ENCODE results near the gene SLC41A1. TPM values are rescaled to one million over a fixed set of nuclear protein-coding genes. Genes with fewer than 3 reads are reported as not detected.
A peak's percentile ranks its signal among the peaks of the same experiment; 100 is the strongest.

Gene SLC41A1
- total RNA-seq (2014; rRNA removed) (17.2 and 22.8 TPM in 2 replicates), Bru-seq, nascent RNA (percentile 61 among the genes with signal in this experiment), BruChase-seq, experiment 1, labeled RNA remaining after a 6-hour chase (percentile 82 among the genes with signal in this experiment), BruChase-seq, experiment 2, labeled RNA remaining after a 2-hour chase (percentile 75 among the genes with signal in this experiment)
- long read RNA-seq, full-length matches to known transcripts: 6 of 49 reads
- long read RNA-seq, partial matches to known transcripts: 19 of 49 reads
- long read RNA-seq, other reads (novel, unspliced or antisense): 24 of 49 reads

GRCh38 chr1:205812878-205813754 lies at the start of gene SLC41A1:
SLC41A1 (minus strand) TSS chr1:205813198; CDS start chr1:205810441, 2,757 bp downstream.
- ATAC-seq (peak; percentile 91), DNase-seq (peak; percentile 94)
- Histone ChIP-seq H3K4me3 (ENCODE audit: low read length) (peak within 1 kb of the TSS; percentile 89), H3K4me2 (ENCODE audit: low read length) (peak within 1 kb of the TSS; percentile 94), H3K36me3 (ENCODE audit: low read depth, low read length) (peaks cover 14% of the 10 kb centered on the region; the same call in 1 of the 2 replicates), H3K9ac (ENCODE audit: low read length) (peak within 1 kb of the TSS; percentile 70), H3K79me2 (ENCODE audit: low read length) (peaks cover 28% of the 10 kb centered on the region), H3K4me1 (ENCODE audit: insufficient read depth, low read length) (peaks cover 17% of the 10 kb centered on the region), H2AFZ (ENCODE audit: low read length) (peak within 1 kb of the TSS; percentile 96), H4K20me1 (ENCODE audit: low read length) (no peaks in the 10 kb centered on the region), H3K9me3 (ENCODE audit: low read length) (no peaks in the 10 kb centered on the region), H3K27ac (ENCODE audit: low read length) (no peak within 1 kb of the TSS), H3K27me3 (ENCODE audit: low read length) (no peaks in the 10 kb centered on the region), H3F3A (ENCODE audit: low read length, unreplicated experiment) (no peaks in the 10 kb centered on the region), H3K9me2 (replicated peaks; ENCODE audit: low read length) (no peaks in the 10 kb centered on the region)
- TF ChIP-seq EZH2 (IDR thresholded peaks at IDR 0.05; ENCODE audit: low read length, unreplicated experiment) (no peak), CTCF (conservative IDR thresholded peaks at IDR 0.05; ENCODE audit: low read depth, low read length) (no peak), EZH2phosphoT487 (IDR thresholded peaks at IDR 0.05; ENCODE audit: borderline replicate concordance, low read length) (no peak)
- intact Hi-C loops (cut with micrococcal nuclease): loop anchor here (1.0 to 5.0 kb wide), 3 partner anchors 22 to 94 kb away; partner anchors contain the start of gene NUCKS1
- ChIA-PET POLR2A (ENCODE audit: unreplicated experiment) (interaction anchor here (0.6 kb wide), 1 partner anchor 95 kb away, joined by 4 read pairs; no protein-coding TSS in a partner anchor), CTCF (no interaction called here)
- no TSS peak for BruUV-seq (replicated peaks)

- no peaks in the 10 kb centered on the region for H4K20me1 ChIP-seq (ENCODE audit: low read length)
- intact Hi-C loops (cut with micrococcal nuclease): no loop called here
- H3F3A ChIP-seq (ENCODE audit: low read length, unreplicated experiment): no peaks in the 10 kb centered on the region
- peaks cover 8% of the 10 kb centered on the region; the same call in 1 of the 2 replicates for H3K27me3 ChIP-seq (ENCODE audit: low read length)
- DNase-seq: no peak
- H3K27ac ChIP-seq (ENCODE audit: low read length): no peak overlapping the region
- no peak overlapping the region for H3K4me2 ChIP-seq (ENCODE audit: low read length)
- ChIA-PET CTCF (no interaction called here), POLR2A (ENCODE audit: unreplicated experiment) (no interaction called here)
- H3K4me1 ChIP-seq (ENCODE audit: insufficient read depth, low read length): no peaks in the 10 kb centered on the region
- no peaks in the 10 kb centered on the region for H3K9me2 ChIP-seq (replicated peaks; ENCODE audit: low read length)
- H3K79me2 ChIP-seq (ENCODE audit: low read length): no peaks in the 10 kb centered on the region
- H3K4me3 ChIP-seq (ENCODE audit: low read length): no peak overlapping the region
- H2AFZ ChIP-seq (ENCODE audit: low read length): no peak overlapping the region
- no peak for TF ChIP-seq CTCF (conservative IDR thresholded peaks at IDR 0.05; ENCODE audit: low read depth, low read length)
- TF ChIP-seq EZH2 (IDR thresholded peaks at IDR 0.05; ENCODE audit: low read length, unreplicated experiment): no peak
- no peak for TF ChIP-seq EZH2phosphoT487 (IDR thresholded peaks at IDR 0.05; ENCODE audit: borderline replicate concordance, low read length)
- H3K36me3 ChIP-seq (ENCODE audit: low read depth, low read length): no peaks in the 10 kb centered on the region
- H3K9ac ChIP-seq (ENCODE audit: low read length): no peak overlapping the region
- H3K9me3 ChIP-seq (ENCODE audit: low read length): no peaks in the 10 kb centered on the region
- no TSS peak for BruUV-seq (replicated peaks)
- ATAC-seq: no peak
Measured at GRCh38 chr1:205861540-205861939, 48.5 kb upstream of the SLC41A1 start.
